ENCODE measurements around the gene SYF2.

The SYF2 gene

DNA sequence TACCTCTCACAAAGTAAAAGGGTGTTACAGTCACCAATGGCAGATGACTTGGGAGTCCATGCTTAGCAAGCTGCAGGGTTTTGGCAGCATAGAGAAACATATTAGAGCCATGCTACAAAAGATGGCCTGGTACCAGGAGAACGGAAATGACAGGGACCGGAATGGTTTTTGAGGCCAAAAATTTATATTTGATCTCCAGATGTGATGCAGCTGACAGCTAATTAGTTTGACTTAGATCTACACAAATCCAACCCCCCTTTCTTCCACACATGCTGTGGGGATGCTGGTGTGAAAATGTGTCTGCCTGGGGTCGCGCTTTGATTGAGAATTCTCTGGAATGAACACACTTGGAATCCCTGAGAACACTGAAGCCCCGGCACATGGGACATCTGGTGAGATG is 26.5 kb downstream of the SYF2 start:
- ATAC-seq (replicated peaks) (no peak), DNase-seq (no peak)
- Mint-ChIP-seq H3K27ac (no peak overlapping the region), H3K4me1 (no peaks in the 10 kb centered on the region), H3K27me3 (peaks cover 13 to 21% of the 10 kb centered on the region in 2 donors), H3K4me3 (no peak overlapping the region), H3K9me3 (no peaks in the 10 kb centered on the region), H3K36me3 (no peaks in the 10 kb centered on the region)

- H3K9me3 Mint-ChIP-seq: no peaks in the 10 kb centered on the region
- no peaks in the 10 kb centered on the region for H3K36me3 Mint-ChIP-seq
- H3K27ac Mint-ChIP-seq: no peak overlapping the region
- peaks cover 13 to 21% of the 10 kb centered on the region in 2 donors for H3K27me3 Mint-ChIP-seq
- no peak overlapping the region for H3K4me3 Mint-ChIP-seq
- no peaks in the 10 kb centered on the region for H3K4me1 Mint-ChIP-seq
- DNase-seq: no peak
- ATAC-seq (replicated peaks): peak in 1 of 2 donors; percentile 45
Measured at GRCh38 chr1:25204797-25205480, 27.4 kb downstream of the SYF2 start.

DNA sequence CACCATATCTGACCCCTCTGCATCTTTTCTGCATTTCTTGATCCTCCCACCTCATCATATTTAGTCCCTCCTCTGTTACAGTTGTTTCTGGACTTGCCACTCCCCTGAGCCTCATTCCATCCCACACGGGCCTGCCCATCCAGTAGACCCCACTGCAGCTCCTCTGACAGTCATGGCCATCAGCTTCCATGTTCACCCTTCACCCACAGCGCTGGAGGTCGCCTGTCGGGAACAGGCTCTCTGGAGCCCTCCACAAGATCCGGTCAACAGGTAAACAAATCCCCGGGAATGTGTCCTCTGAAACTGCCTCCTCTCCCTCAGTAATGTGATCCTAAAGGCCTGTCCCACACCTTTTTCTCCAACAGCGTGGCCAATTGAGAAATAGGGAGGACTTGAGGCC is 31.3 kb downstream of the SYF2 start:
- no peaks in the 10 kb centered on the region for H3K9me3 Mint-ChIP-seq
- DNase-seq (no peak), ATAC-seq (replicated peaks) (no peak)
- no peaks in the 10 kb centered on the region for H3K36me3 Mint-ChIP-seq
- peaks cover 15 to 26% of the 10 kb centered on the region in 2 donors for H3K4me1 Mint-ChIP-seq
- peaks cover 17% of the 10 kb centered on the region in 2 donors for H3K27me3 Mint-ChIP-seq
- H3K27ac Mint-ChIP-seq: no peak overlapping the region
- H3K4me3 Mint-ChIP-seq: no peak overlapping the region

DNA sequence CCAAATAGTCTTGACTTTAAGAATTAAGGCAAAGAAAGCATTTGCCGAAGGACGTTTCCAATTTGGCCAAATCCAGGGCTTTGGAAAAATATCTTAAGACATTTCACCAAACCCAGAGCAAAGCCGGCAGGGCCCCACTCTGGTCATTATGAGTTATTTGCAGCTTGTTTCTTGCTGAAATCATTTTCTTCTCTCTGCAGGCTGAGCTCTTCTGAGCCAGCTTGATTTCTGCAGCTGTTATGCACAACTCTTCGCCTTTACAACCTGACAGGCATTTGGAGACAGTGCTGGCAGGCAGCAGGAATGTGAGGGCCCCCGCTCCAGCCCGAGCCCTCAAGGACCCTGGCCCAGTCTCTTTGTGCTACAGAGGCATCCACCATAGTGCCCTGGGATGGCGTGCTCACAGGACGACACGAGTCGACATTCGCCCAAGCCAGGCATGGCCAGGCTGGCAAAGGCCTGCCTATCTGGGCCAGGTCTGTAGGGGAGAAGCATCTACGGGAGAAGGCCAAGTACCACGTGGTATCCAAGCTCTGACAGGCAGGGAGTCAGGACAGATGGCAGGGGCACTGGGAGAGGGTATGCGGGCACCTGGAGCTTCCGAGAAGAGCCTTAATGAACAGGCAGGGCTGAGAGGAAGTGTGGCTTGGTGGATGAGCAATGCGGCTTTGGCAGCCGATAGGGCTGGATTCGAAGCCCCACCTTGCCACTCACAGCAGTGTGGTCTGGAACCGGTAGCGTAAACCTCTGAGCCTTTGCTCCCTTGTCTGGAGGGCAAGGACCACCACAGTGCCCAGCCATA is 32.3 kb downstream of the SYF2 start:
- DNase-seq (no peak), ATAC-seq (replicated peaks) (no peak)
- peaks cover 15 to 26% of the 10 kb centered on the region in 2 donors for H3K4me1 Mint-ChIP-seq
- H3K36me3 Mint-ChIP-seq: no peaks in the 10 kb centered on the region
- H3K4me3 Mint-ChIP-seq: no peak overlapping the region
- H3K27me3 Mint-ChIP-seq: peaks cover 11 to 13% of the 10 kb centered on the region in 2 donors
- H3K9me3 Mint-ChIP-seq: no peaks in the 10 kb centered on the region
- H3K27ac Mint-ChIP-seq: no peak overlapping the region

DNA sequence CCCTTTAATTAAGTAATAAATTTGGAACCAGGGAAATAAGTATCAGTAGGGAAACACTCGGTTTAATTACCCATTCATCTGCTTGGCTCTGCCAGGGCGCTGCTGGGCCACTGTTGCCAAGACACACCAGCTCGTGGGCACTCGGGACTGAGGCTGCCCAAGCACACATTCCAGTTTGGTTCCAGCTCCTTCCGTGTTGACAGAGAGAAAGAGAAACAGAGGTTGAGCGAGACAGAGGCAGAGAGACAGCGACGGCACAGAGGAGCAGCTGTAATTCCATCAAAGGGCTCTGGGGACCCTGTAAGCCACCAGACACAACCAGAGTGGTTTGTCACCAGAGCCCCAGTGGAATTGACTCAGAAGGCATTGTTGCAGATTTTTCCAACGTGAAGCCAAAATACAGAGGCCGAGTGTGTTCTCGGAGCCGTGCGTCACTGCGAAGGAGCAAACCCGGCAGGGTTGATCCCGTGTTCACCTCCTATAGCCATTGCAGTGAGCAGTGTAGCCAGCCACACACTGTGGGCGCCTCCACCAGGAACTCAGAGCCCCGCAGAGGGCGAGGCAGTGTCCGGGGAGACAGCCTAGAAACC is 33.5 kb downstream of the SYF2 start:
- Mint-ChIP-seq H3K4me3 (peak overlapping the region; percentile 71 to 75), H3K4me1 (peaks cover 15 to 26% of the 10 kb centered on the region in 2 donors), H3K27ac (peak overlapping the region; percentile 2), H3K9me3 (no peaks in the 10 kb centered on the region), H3K27me3 (peaks cover 19 to 21% of the 10 kb centered on the region in 2 donors), H3K36me3 (no peaks in the 10 kb centered on the region)
- DNase-seq (peak; percentile 26), ATAC-seq (replicated peaks) (peak; percentile 94 to 96)

GRCh38 chr1:25197982-25198662 is 34.2 kb downstream of the SYF2 start:
- peaks cover 25 to 26% of the 10 kb centered on the region in 2 donors for H3K27me3 Mint-ChIP-seq
- peak; percentile 67 to 70 for ATAC-seq (replicated peaks)
- no peaks in the 10 kb centered on the region for H3K36me3 Mint-ChIP-seq
- no peak for DNase-seq
- peaks cover 15 to 26% of the 10 kb centered on the region in 2 donors for H3K4me1 Mint-ChIP-seq
- H3K27ac Mint-ChIP-seq: peak overlapping the region; percentile 2
- H3K4me3 Mint-ChIP-seq: peak overlapping the region; percentile 71 to 75
- H3K9me3 Mint-ChIP-seq: no peaks in the 10 kb centered on the region

DNA sequence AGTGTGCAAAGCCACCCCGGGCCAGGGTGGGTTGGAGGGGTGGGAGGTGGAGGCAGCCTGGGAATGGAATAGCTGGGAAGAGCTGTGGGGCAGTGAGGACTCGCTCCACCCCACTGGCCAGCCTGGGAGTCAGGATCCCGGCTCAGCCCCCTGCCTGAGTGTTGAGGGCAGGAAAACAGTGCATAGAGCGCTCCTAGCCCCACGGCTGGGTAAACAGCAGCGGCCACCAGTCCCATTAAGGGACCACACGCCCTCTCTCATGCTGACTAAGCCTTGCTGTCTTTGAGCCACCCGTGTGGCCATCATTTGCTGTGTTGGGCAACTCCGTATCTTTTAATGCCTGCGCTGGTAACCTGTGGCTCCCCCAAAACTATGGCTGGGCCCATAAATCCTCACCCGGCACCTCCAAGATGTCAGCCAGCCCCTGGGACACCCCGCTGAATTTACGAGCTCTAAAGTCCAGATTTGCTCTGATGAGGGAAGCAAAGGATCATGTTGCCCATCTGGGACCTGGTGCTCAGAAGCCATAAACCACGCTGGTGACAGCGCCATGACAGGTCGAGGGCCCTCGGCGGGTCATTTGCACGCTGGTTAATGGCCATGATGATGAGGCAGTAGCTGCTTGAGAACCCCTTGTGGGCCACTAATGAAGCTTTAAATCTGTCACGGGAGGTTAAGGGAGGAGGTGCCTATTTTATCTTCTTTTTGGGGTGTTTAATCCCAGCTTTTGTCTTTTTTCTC is 34.9 kb downstream of the SYF2 start:
- Mint-ChIP-seq H3K27ac (no peak overlapping the region), H3K27me3 (peaks cover 26 to 27% of the 10 kb centered on the region in 2 donors), H3K9me3 (no peaks in the 10 kb centered on the region), H3K36me3 (no peaks in the 10 kb centered on the region), H3K4me1 (peaks cover 15 to 26% of the 10 kb centered on the region in 2 donors), H3K4me3 (no peak overlapping the region)
- no peak for ATAC-seq (replicated peaks)
- no peak for DNase-seq

- Mint-ChIP-seq H3K27ac (no peak overlapping the region), H3K27me3 (peaks cover 26 to 30% of the 10 kb centered on the region in 2 donors), H3K4me1 (peaks cover 15 to 26% of the 10 kb centered on the region in 2 donors), H3K4me3 (no peak overlapping the region), H3K36me3 (no peaks in the 10 kb centered on the region), H3K9me3 (no peaks in the 10 kb centered on the region)
- no peak for ATAC-seq (replicated peaks)
- no peak for DNase-seq
Measured at GRCh38 chr1:25196830-25197229, 35.5 kb downstream of the SYF2 start.

GRCh38 chr1:25195835-25196234 is 36.5 kb downstream of the SYF2 start:
- Mint-ChIP-seq H3K9me3 (no peaks in the 10 kb centered on the region), H3K4me1 (peaks cover 15 to 26% of the 10 kb centered on the region in 2 donors), H3K4me3 (no peak overlapping the region), H3K27me3 (peaks cover 26% of the 10 kb centered on the region in 2 donors), H3K27ac (no peak overlapping the region), H3K36me3 (no peaks in the 10 kb centered on the region)
- no peak for DNase-seq
- no peak for ATAC-seq (replicated peaks)

- no peaks in the 10 kb centered on the region for H3K9me3 Mint-ChIP-seq
- no peak overlapping the region for H3K4me3 Mint-ChIP-seq
Measured at GRCh38 chr1:25194572-25195020, 37.7 kb downstream of the SYF2 start.

DNA sequence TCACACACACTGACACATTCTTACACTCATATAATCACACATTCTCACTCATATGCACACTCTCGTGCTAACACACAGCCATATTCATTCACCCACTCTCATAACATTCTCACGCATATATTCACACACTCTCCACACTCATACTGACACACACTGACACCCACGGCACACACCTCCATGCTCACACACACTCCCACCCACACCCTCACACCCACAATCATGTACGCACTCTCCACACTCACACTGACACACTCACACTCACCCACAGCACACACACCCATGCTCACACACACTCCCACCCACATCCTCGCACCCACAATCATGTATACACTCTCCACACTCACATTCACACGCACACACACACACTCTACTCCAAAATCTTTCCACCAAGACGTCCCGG is 38.2 kb downstream of the SYF2 start:
- DNase-seq: no peak
- Mint-ChIP-seq H3K9me3 (no peaks in the 10 kb centered on the region), H3K4me1 (peaks cover 12 to 22% of the 10 kb centered on the region in 2 donors), H3K36me3 (no peaks in the 10 kb centered on the region), H3K27me3 (peaks cover 20% of the 10 kb centered on the region in 2 donors), H3K4me3 (no peak overlapping the region), H3K27ac (no peak overlapping the region)
- no peak for ATAC-seq (replicated peaks)

More at GRCh38 chr1:25194572-25195020, 37.7 kb downstream of the SYF2 start:
- no peak overlapping the region for H3K27ac Mint-ChIP-seq
- H3K36me3 Mint-ChIP-seq: no peaks in the 10 kb centered on the region
- H3K27me3 Mint-ChIP-seq: peaks cover 20% of the 10 kb centered on the region in 2 donors
- ATAC-seq (replicated peaks): no peak
- DNase-seq: no peak
- H3K4me1 Mint-ChIP-seq: peaks cover 15 to 26% of the 10 kb centered on the region in 2 donors

GRCh38 chr1:25193229-25193628 is 39.1 kb downstream of the SYF2 start:
- no peaks in the 10 kb centered on the region for H3K9me3 Mint-ChIP-seq
- H3K27me3 Mint-ChIP-seq: peaks cover 20% of the 10 kb centered on the region in 2 donors
- no peaks in the 10 kb centered on the region for H3K36me3 Mint-ChIP-seq
- H3K27ac Mint-ChIP-seq: no peak overlapping the region
- no peak for ATAC-seq (replicated peaks)
- peaks cover 7 to 14% of the 10 kb centered on the region in 2 donors for H3K4me1 Mint-ChIP-seq
- DNase-seq: no peak
- H3K4me3 Mint-ChIP-seq: no peak overlapping the region

- DNase-seq: no peak
- Mint-ChIP-seq H3K4me1 (peaks cover 0 to 5% of the 10 kb centered on the region in 2 donors), H3K36me3 (no peaks in the 10 kb centered on the region), H3K9me3 (no peaks in the 10 kb centered on the region), H3K4me3 (no peak overlapping the region), H3K27ac (no peak overlapping the region), H3K27me3 (peaks cover 20% of the 10 kb centered on the region in 2 donors)
- no peak for ATAC-seq (replicated peaks)
Measured at GRCh38 chr1:25192154-25192553, 40.1 kb downstream of the SYF2 start.
